ENCODE results near the gene STK32B. TPM values are rescaled to one million over a fixed set of nuclear protein-coding genes. Genes with fewer than 3 reads are reported as not detected.

STK32B gene
- total and polyA plus RNA-seq, 2 experiments from 2014 or later, result 0.71 to 2.3 TPM

DNA sequence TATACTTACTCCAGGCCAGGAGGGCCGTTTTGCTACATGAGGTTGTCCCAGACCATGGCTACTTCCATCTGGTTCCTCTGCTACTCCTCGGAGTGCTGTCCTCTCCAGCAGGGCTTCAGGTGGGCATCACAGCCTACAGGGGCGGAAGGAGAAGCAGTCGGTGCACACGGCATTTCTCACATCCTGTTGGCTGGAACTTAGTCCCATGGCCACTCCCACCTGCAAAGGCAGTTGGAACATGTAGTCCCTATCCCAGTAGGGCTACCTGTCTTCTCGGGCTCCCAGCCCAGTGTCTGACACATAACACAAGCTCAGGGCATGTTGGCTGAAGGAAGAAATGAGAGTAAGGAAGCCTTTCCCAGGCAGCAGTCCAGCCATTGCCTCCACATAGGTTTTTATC, 7.7 kb upstream of the STK32B start (continued):
- TF ChIP-seq, protein P1, sequence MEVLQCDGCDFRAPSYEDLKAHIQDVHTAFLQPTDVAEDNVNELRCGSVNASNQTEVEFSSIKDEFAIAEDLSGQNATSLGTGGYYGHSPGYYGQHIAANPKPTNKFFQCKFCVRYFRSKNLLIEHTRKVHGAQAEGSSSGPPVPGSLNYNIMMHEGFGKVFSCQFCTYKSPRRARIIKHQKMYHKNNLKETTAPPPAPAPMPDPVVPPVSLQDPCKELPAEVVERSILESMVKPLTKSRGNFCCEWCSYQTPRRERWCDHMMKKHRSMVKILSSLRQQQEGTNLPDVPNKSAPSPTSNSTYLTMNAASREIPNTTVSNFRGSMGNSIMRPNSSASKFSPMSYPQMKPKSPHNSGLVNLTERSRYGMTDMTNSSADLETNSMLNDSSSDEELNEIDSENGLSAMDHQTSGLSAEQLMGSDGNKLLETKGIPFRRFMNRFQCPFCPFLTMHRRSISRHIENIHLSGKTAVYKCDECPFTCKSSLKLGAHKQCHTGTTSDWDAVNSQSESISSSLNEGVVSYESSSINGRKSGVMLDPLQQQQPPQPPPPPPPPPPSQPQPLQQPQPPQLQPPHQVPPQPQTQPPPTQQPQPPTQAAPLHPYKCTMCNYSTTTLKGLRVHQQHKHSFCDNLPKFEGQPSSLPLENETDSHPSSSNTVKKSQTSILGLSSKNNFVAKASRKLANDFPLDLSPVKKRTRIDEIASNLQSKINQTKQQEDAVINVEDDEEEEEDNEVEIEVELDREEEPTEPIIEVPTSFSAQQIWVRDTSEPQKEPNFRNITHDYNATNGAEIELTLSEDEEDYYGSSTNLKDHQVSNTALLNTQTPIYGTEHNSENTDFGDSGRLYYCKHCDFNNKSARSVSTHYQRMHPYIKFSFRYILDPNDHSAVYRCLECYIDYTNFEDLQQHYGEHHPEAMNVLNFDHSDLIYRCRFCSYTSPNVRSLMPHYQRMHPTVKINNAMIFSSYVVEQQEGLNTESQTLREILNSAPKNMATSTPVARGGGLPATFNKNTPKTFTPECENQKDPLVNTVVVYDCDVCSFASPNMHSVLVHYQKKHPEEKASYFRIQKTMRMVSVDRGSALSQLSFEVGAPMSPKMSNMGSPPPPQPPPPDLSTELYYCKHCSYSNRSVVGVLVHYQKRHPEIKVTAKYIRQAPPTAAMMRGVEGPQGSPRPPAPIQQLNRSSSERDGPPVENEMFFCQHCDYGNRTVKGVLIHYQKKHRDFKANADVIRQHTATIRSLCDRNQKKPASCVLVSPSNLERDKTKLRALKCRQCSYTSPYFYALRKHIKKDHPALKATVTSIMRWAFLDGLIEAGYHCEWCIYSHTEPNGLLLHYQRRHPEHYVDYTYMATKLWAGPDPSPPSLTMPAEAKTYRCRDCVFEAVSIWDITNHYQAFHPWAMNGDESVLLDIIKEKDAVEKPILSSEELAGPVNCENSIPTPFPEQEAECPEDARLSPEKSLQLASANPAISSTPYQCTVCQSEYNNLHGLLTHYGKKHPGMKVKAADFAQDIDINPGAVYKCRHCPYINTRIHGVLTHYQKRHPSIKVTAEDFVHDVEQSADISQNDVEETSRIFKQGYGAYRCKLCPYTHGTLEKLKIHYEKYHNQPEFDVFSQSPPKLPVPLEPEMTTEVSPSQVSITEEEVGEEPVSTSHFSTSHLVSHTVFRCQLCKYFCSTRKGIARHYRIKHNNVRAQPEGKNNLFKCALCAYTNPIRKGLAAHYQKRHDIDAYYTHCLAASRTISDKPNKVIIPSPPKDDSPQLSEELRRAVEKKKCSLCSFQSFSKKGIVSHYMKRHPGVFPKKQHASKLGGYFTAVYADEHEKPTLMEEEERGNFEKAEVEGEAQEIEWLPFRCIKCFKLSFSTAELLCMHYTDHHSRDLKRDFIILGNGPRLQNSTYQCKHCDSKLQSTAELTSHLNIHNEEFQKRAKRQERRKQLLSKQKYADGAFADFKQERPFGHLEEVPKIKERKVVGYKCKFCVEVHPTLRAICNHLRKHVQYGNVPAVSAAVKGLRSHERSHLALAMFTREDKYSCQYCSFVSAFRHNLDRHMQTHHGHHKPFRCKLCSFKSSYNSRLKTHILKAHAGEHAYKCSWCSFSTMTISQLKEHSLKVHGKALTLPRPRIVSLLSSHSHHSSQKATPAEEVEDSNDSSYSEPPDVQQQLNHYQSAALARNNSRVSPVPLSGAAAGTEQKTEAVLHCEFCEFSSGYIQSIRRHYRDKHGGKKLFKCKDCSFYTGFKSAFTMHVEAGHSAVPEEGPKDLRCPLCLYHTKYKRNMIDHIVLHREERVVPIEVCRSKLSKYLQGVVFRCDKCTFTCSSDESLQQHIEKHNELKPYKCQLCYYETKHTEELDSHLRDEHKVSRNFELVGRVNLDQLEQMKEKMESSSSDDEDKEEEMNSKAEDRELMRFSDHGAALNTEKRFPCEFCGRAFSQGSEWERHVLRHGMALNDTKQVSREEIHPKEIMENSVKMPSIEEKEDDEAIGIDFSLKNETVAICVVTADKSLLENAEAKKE (CRISPR knock-in tag; IDR thresholded peaks at IDR 0.05), result no peak

DNA sequence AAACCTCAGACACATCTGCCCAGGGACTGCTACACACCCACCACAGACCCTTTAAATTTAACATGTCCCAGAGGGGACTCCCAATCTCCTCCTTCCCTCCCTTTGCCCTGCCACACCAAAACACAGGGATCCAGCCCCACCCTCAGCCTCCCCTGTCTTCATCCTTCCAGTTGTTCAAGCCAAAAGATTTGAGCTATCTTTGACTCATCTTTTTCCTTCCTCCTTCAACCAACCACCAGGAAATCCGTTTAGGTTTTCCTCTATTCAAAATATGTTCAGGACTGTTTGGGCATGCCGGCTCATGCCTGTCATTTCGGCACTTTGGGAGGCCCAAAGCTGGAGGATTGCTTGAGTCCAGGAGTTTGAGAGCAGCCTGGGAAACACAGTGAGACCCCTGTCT, 6.9 kb upstream of the STK32B start:
- Histone ChIP-seq H3K4me1 (ENCODE audit: insufficient read depth) (no peaks in the 10 kb centered on the region), H3K9me2 (ENCODE audit: insufficient read depth) (peaks cover 8% of the 10 kb centered on the region), H3F3A (replicated peaks; ENCODE audit: low read depth) (no peaks in the 10 kb centered on the region), H3K27me3 (ENCODE audit: insufficient read depth) (no peaks in the 10 kb centered on the region), H3K4me3 (no peak overlapping the region), H3K4me2 (no peak overlapping the region), H3K36me3 (ENCODE audit: insufficient read depth) (no peaks in the 10 kb centered on the region), H3K27ac (ENCODE audit: low read depth) (no peak overlapping the region), H2AFZ (no peak overlapping the region), H4K20me1 (replicated peaks; ENCODE audit: insufficient read depth) (no peaks in the 10 kb centered on the region), H3K79me2 (replicated peaks; ENCODE audit: insufficient read depth) (no peaks in the 10 kb centered on the region)
- DNase-seq (ENCODE audit: low spot score) (no peak), ATAC-seq (no peak)
- no peak overlapping the region for H3K4me3 Mint-ChIP-seq
- H3K36me3 Mint-ChIP-seq (ENCODE audit: low read depth), result no peaks in the 10 kb centered on the region
- no peaks in the 10 kb centered on the region; the same call in 1 of the 3 replicates for H3K4me1 Mint-ChIP-seq
- H3K27me3 Mint-ChIP-seq (ENCODE audit: insufficient read depth, low read depth, poor library complexity), result no peaks in the 10 kb centered on the region
- H3K9me3 Mint-ChIP-seq, result no peaks in the 10 kb centered on the region; the same call in 2 of the 3 replicates
- no peak overlapping the region for H3K27ac Mint-ChIP-seq
- TF ChIP-seq JUNB (IDR thresholded peaks at IDR 0.05; ENCODE audit: unreplicated experiment) (no peak), EZH2phosphoT487 (IDR thresholded peaks at IDR 0.05; ENCODE audit: unreplicated experiment) (no peak), ZNF114 (CRISPR knock-in tag; IDR thresholded peaks at IDR 0.05) (no peak), STAT1 (IDR thresholded peaks at IDR 0.05; ENCODE audit: unreplicated experiment) (no peak), CREB1 (CRISPR knock-in tag; IDR thresholded peaks at IDR 0.05; ENCODE audit: low read depth) (no peak)
- TF ChIP-seq, protein P1 (CRISPR knock-in tag; IDR thresholded peaks at IDR 0.05), result no peak
